AG09309 (cell line): ENCODE results near the gene GMCL2.

Experiments used
- DNase-seq: peaks from one replicate; pipeline ENCODE4 v3.0.0-alpha.2; 2010; ENCODE audit warnings: low read depth
- H3K4me3 ChIP-seq: 2 replicates; pipeline ENCODE4 v1.5.1; 2011; ENCODE audit warnings: mild to moderate bottlenecking, low read depth, low read length, moderate library complexity; ENCODE audit not compliant: control insufficient read depth
- TF ChIP-seq, protein P1 (sequence below): IDR thresholded peaks from 2 replicates; pipeline ENCODE4 v1.5.1; 2011; ENCODE audit warnings: mild to moderate bottlenecking, low read depth, low read length, inconsistent platforms; ENCODE audit not compliant: insufficient read depth, control insufficient read depth; ENCODE audit errors: missing control alignments

GMCL2 gene

DNA sequence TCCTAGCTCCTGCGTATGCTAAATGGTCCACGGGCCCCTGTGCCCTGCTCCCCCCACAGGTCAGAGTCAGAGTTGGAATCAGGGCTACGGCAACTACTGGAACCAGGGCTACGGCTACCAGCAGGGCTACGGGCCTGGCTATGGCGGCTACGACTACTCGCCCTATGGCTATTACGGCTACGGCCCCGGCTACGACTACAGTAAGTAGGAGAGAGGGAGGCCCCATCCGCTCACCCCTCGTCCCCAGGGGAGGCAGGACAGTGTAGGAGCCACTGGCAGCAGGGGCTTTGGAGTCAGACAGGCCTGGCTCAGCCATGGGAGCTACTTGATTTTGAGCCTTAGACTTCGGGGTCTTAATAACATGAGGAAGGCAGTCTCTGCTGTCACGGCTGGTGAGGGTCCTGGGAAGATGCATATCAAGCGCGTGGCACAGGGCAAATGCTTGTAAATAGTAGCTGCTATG lies 22.9 kb upstream of the GMCL2 start:
- no peak for DNase-seq
- no peak overlapping the region for H3K4me3 ChIP-seq
- TF ChIP-seq, protein P1, sequence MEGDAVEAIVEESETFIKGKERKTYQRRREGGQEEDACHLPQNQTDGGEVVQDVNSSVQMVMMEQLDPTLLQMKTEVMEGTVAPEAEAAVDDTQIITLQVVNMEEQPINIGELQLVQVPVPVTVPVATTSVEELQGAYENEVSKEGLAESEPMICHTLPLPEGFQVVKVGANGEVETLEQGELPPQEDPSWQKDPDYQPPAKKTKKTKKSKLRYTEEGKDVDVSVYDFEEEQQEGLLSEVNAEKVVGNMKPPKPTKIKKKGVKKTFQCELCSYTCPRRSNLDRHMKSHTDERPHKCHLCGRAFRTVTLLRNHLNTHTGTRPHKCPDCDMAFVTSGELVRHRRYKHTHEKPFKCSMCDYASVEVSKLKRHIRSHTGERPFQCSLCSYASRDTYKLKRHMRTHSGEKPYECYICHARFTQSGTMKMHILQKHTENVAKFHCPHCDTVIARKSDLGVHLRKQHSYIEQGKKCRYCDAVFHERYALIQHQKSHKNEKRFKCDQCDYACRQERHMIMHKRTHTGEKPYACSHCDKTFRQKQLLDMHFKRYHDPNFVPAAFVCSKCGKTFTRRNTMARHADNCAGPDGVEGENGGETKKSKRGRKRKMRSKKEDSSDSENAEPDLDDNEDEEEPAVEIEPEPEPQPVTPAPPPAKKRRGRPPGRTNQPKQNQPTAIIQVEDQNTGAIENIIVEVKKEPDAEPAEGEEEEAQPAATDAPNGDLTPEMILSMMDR: no peak

DNA sequence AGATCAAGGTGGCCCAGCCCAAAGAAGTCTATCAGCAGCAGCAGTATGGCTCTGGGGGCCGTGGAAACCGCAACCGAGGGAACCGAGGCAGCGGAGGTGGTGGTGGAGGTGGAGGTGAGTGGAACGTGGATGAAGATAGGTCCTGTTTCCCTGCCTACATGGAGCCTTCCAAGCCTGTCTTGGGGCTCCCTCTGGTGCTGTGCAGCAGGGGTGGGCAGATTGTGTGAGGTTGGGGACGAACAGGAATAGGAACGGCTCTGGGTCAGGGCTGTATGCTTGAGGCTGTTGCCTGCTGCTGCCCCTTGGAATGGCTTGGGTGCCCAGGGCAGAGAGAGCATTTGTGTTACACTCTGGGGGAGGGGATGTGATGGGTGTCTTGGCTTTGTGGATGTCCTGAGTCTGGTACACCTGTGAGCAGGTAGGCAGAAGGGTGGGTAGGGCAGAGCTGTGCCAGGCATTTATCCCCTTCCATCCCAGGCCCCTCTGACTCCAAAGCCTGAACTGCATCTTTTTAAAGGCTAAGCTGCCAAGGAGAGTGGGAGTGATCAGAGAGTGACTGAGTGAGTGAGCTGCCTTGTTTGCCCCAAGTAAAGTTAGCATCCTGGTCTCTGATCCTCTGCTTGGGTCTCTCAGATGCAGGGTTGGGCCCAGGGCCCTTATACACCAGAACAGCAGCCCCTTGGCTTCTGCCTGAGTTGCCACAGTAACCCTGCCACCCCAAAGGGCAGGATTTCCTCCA lies 22.3 kb upstream of the GMCL2 start:
- TF ChIP-seq, protein P1: no peak
- no peak for DNase-seq
- H3K4me3 ChIP-seq: no peak overlapping the region

DNA sequence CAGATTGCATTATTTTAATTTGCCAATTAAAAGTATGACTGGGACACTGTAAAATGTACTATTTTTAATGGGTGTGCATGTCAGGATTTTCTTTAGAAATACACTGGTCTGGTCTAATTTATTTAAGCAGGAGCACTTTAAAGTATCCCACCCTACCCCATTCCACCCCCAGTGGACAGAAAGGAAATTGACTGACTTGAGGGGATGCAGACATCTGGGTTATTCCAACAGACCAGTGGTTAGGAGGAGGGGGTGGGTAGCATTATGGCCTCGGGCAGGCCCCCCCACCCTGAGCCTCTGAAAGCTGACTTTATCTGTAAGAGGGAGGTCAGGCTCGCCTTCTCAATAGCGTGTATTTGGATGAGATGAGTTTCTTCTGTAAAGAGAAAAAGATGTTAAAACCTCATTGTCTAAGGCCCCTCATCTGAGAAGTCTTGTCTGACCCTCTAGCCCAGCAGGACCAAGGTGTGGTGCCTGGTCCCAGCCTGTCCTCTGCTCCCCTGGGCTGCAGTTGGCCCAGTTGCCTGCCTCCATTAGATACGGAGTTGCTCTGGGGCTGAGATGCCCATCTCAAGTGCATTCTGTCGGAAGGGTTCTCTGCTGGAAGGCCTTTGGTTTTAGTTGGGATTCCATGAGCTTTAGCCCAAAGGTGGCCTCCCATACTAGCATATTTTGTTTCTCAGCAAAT lies 21.5 kb upstream of the GMCL2 start:
- DNase-seq: no peak
- TF ChIP-seq, protein P1: no peak
- H3K4me3 ChIP-seq: no peak overlapping the region

DNA sequence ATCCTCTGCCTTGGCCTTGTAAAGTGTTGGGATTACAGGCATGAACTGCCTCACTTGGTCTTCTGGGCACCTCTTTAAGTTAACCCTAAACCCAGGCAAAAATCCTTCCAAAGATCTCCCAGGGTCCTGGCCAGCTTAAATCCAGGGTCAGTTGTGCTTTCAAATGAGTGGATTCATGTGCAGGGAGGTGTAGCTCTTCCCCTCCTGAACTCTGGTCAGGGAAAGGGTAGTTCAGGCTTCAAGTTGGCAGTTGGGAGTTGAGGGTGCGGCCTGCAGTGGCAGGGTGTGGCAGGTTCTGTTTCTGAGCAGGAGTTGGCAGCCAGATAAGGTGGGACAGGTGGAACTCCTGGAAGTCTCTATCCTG lies 20.7 kb upstream of the GMCL2 start:
- no peak overlapping the region for H3K4me3 ChIP-seq
- TF ChIP-seq, protein P1: no peak
- DNase-seq: no peak

DNA sequence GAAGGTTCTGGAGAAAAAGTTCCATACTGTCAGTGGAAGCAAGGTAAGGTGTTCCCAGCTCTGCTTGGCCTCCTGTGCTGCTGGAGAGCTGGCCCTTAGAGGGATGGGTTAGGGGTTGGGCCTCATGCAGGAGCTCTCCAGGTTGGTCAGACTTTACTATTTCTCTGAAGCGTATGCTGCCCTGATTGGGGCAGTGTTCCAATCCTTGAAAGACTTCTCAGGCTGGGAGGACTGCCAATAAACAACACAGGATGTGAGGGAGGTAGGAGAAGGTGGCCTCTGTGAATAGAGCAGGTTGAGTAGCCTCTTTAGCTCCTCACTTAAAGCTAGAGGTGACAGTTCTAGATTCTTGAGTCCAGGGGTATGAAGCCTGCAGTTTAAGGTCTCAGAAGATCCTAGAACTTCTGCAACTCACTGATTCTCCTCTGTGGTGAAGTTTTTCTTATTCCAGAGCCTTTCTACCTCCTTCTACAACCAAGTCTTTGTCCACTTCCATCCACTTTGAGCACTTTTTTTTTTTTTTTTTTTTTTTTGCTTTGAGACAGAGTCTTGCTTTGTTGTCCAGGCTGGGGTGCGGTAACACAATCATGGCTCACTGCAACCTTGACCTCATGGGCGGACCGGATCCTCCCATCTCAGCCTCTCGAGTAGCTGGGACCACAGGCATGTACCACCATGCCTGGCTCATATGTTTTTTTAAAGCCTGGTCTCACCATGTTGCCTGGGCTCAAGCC lies 20.2 kb upstream of the GMCL2 start:
- DNase-seq: no peak
- H3K4me3 ChIP-seq: no peak overlapping the region
- TF ChIP-seq, protein P1: no peak

DNA sequence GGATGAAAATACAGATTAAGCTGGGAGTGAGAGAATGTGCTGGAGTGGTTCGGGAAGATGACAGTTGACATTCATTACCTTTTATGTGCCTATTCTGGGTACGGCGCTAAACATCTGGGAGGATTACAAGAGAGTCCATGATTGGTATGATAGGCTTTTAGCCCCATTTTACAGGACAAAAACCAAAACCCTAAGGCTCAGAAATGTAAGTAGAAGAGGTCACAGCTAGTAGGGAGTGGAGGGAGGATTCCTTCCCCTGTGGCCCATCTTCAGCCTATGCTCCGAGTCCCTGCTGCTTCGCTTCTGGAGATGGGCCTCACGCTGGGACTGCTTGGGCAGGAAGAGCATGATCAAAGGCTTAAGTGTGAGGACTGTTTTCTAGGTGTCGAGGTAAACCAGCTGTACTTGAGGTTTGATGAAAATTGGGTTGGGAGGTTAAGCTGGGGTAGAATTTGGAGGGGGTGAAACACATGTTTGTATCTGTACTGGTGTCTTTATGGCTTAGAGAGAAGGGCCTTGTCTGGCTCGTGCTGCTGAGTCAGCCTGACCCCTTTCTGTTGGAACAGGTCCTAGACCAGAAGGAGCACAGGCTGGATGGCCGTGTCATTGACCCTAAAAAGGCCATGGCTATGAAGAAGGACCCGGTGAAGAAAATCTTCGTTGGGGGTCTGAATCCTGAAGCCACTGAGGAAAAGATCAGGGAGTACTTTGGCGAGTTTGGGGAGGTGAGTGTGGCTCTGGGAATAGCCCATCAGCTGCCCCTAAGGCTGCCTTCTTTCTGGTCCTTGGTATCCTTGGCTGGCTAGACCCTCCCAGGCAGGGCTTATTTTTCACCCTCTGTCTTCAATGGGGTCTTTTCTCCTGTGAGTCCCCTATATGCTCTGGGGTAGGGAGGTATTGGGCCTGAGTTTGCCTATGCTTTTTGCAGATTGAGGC lies 19.3 kb upstream of the GMCL2 start:
- TF ChIP-seq, protein P1: no peak
- peak overlapping the region; percentile 75 for H3K4me3 ChIP-seq
- no peak for DNase-seq
